ENCODE results near the gene MTERF1.

MTERF1 gene

DNA sequence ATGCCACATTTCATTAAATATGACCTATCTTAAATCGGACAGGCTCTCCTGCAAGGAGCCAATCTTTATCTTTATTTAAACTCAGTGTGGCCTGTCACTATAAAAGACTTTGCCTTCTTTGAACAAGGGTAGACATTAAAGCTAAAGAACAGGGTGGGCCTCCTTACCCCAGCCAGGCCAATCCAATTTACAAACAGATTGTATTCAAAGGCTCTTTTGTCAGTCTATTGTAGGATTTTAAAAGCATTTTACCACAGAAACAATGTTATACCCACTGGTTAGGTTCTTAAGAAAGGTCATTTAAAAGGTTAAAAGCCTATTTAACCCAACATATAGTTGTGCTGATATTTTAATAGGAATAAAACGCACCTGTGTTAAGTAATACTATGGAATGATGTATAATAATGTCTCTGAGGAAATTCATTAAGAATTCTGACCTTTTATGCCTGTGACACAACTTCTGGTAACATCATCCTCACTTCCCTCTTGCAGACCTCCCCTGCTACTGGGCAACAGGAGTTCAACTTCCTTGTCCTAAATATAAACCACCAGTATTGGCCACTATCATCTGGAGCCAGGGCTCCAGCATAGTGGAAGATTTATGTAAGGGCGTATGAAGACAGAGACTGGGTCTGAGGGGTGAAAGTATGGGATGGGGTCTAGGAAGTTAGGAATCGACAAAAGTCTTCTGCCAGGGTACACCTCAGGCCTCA is 32.5 kb downstream of the MTERF1 start:
- H3K27me3 ChIP-seq (ENCODE audit: low read depth, low read length), result no peaks in the 10 kb centered on the region
- H3K36me3 ChIP-seq (ENCODE audit: control insufficient read depth in 1 of 2, insufficient read depth in 2 of 2, low read length in 2 of 2), result peaks cover 0 to 5% of the 10 kb centered on the region in 2 donors
- H3K9me3 ChIP-seq (ENCODE audit: control insufficient read depth in 1 of 2, low read length in 2 of 2), result peaks cover 0 to 2% of the 10 kb centered on the region in 2 donors
- no peak overlapping the region for H3K27ac ChIP-seq (ENCODE audit: low read length)
- no peak overlapping the region for H3K4me3 ChIP-seq (ENCODE audit: low read depth in 1 of 2, low read length in 2 of 2)
- H3K4me1 ChIP-seq (ENCODE audit: control insufficient read depth in 1 of 2, insufficient read depth in 2 of 2, low read length in 2 of 2), result no peaks in the 10 kb centered on the region

DNA sequence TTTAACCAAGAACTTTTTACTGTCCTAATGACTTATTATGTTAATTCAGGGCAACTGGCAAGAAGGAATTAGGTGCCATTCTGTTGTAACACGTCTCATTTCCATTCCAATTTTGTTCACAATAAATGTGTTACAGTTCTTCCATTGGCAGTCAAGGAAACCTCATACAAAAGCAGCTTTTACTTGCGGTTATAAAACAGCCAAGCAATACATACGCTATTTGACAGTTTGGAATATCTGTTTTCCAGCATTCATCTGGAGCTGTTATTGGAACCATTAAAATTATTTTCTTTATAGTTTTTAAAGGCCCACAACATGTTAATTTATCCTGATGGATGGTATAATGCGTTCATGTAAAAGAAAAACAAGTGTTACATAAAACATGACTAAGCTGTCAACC is 33.3 kb downstream of the MTERF1 start:
- Histone ChIP-seq H3K27ac (ENCODE audit: low read length) (no peak overlapping the region), H3K36me3 (ENCODE audit: control insufficient read depth in 1 of 2, insufficient read depth in 2 of 2, low read length in 2 of 2) (peaks cover 0 to 5% of the 10 kb centered on the region in 2 donors), H3K4me1 (ENCODE audit: control insufficient read depth in 1 of 2, insufficient read depth in 2 of 2, low read length in 2 of 2) (no peaks in the 10 kb centered on the region), H3K4me3 (ENCODE audit: low read depth in 1 of 2, low read length in 2 of 2) (no peak overlapping the region), H3K27me3 (ENCODE audit: low read depth, low read length) (no peaks in the 10 kb centered on the region), H3K9me3 (ENCODE audit: control insufficient read depth in 1 of 2, low read length in 2 of 2) (no peaks in the 10 kb centered on the region)

DNA sequence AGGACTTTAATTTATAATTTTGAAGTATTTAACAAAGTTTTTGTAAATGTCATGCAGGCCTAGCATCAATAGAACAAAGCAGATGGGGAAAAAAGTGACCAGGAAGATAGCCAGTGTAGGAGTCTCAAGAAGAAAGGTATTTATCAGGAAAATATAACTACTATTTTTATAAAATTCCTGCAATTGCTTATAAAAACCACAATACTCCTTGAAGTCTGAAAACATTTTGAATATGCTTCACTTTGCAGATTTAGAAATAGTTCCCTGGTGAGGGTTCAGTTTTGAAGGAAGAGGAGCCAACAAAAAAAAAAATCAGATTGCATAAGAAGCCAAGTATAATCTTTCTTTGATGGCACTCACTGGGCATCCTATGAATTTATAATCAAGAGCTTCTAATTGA is 34.1 kb downstream of the MTERF1 start:
- Histone ChIP-seq H3K9me3 (ENCODE audit: control insufficient read depth in 1 of 2, low read length in 2 of 2) (peaks cover 0 to 6% of the 10 kb centered on the region in 2 donors), H3K36me3 (ENCODE audit: control insufficient read depth in 1 of 2, insufficient read depth in 2 of 2, low read length in 2 of 2) (peaks cover 0 to 5% of the 10 kb centered on the region in 2 donors), H3K4me1 (ENCODE audit: control insufficient read depth in 1 of 2, insufficient read depth in 2 of 2, low read length in 2 of 2) (no peaks in the 10 kb centered on the region), H3K27ac (ENCODE audit: low read length) (no peak overlapping the region), H3K4me3 (ENCODE audit: low read depth in 1 of 2, low read length in 2 of 2) (no peak overlapping the region), H3K27me3 (ENCODE audit: low read depth, low read length) (no peaks in the 10 kb centered on the region)

DNA sequence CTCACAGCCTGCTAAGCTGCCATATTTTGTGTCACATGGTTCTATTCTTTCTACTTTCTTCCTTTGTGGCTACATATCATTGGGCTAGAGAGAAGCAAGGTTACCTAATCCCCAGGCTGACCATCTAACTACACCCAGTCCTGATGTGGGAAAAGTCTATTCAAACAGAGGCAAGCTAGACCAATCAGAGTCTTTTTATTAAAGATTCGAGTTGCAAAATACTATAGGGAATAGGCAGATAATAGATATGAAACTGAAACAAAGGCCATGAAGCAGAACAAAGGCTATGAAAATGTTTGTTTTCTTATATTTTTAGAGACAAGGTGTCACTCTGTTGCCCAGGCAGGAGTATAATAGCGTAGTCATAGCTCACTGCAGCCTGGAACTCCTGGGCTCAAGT is 36.7 kb downstream of the MTERF1 start:
- no peaks in the 10 kb centered on the region for H3K27me3 ChIP-seq (ENCODE audit: low read depth, low read length)
- H3K27ac ChIP-seq (ENCODE audit: low read length), result no peak overlapping the region
- peaks cover 0 to 8% of the 10 kb centered on the region in 2 donors for H3K9me3 ChIP-seq (ENCODE audit: control insufficient read depth in 1 of 2, low read length in 2 of 2)
- no peak overlapping the region for H3K4me3 ChIP-seq (ENCODE audit: low read depth in 1 of 2, low read length in 2 of 2)
- H3K36me3 ChIP-seq (ENCODE audit: control insufficient read depth in 1 of 2, insufficient read depth in 2 of 2, low read length in 2 of 2), result peaks cover 0 to 5% of the 10 kb centered on the region in 2 donors
- H3K4me1 ChIP-seq (ENCODE audit: control insufficient read depth in 1 of 2, insufficient read depth in 2 of 2, low read length in 2 of 2), result no peaks in the 10 kb centered on the region

DNA sequence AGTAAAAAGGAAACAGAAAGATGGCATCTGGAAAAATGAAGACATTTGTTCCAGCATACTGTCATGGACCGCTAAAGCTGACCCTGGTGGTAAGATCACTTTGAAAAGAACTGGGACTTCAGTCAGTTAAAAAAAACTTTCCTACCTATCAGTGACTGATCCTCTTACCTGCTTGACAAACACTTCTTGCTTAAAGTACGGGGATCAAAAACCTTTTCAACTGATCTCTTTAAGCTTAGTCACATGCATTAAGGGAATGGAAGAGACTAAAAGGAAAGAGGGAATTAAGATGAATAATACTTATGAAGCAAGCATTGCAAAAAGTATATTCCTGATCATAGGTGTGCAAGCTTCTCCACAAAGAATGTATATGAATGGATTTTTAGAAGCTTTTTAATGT is 42.1 kb downstream of the MTERF1 start:
- no peak overlapping the region for H3K27ac ChIP-seq (ENCODE audit: low read length)
- H3K9me3 ChIP-seq (ENCODE audit: control insufficient read depth in 1 of 2, low read length in 2 of 2), result peaks cover 0 to 8% of the 10 kb centered on the region in 2 donors
- H3K36me3 ChIP-seq (ENCODE audit: control insufficient read depth in 1 of 2, insufficient read depth in 2 of 2, low read length in 2 of 2), result no peaks in the 10 kb centered on the region
- peaks cover 0 to 6% of the 10 kb centered on the region in 2 donors for H3K4me1 ChIP-seq (ENCODE audit: control insufficient read depth in 1 of 2, insufficient read depth in 2 of 2, low read length in 2 of 2)
- H3K27me3 ChIP-seq (ENCODE audit: low read depth, low read length), result no peaks in the 10 kb centered on the region
- H3K4me3 ChIP-seq (ENCODE audit: low read depth in 1 of 2, low read length in 2 of 2), result no peak overlapping the region

DNA sequence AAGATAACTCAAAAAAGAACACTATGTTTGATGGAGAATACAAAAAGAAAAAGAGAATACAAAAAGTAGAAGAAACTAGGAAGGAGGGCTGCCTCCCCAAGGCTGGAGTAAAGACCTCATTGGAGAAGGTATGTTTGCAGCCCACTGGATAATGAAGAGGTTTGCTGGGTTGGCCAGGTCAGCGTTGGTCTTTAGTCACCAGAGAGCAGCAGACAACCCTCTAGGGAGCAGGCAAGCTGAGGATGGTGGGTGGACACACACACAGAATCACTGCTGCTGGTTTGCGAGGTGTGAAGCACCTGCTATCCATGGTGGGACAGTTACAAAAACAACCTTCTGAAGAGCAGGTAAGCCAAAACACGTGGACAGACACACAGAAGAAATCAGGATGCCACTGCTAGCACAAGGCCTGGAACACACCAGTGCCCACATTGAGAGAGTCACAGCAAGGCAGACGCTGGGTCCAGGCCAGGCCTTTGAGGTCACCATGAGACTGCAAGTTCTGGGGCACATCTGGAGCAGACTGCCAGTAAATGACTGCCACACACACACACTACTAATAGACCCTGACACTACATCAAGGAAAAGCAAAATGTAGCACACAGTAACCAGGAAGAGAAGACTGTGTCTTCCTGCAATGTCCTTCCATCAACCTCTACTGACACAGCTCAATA is 43.0 kb downstream of the MTERF1 start:
- Histone ChIP-seq H3K27ac (ENCODE audit: low read length) (no peak overlapping the region), H3K9me3 (ENCODE audit: control insufficient read depth in 1 of 2, low read length in 2 of 2) (peaks cover 0 to 8% of the 10 kb centered on the region in 2 donors), H3K4me3 (ENCODE audit: low read depth in 1 of 2, low read length in 2 of 2) (no peak overlapping the region), H3K36me3 (ENCODE audit: control insufficient read depth in 1 of 2, insufficient read depth in 2 of 2, low read length in 2 of 2) (no peaks in the 10 kb centered on the region), H3K4me1 (ENCODE audit: control insufficient read depth in 1 of 2, insufficient read depth in 2 of 2, low read length in 2 of 2) (peaks cover 0 to 6% of the 10 kb centered on the region in 2 donors), H3K27me3 (ENCODE audit: low read depth, low read length) (no peaks in the 10 kb centered on the region)

DNA sequence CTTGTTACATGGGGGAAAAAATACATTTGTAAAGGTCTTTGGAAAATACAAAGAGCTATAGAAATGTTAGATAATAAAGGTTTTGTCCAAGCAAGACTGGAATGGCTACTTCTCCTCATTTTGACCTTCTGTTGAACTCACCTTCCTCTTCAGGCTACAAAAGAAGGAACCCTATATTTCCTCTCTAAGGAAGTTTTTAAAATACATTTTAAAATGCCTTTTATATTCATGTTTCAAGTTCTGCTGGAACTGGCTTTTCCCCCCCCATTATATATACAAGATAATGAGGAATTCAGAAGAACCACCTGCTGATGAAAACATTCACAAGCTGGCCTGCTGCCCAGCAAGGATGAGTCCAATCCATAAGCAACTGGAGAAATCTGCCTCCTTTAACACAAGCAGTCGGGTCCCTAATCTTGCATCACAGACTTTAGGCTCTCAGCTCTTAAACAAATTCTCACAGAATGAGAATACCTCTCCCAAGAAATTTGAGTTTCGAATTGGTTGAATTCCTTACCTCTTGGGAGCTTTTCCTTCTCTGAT is 44.6 kb downstream of the MTERF1 start:
- Histone ChIP-seq H3K36me3 (ENCODE audit: control insufficient read depth in 1 of 2, insufficient read depth in 2 of 2, low read length in 2 of 2) (no peaks in the 10 kb centered on the region), H3K27me3 (ENCODE audit: low read depth, low read length) (no peaks in the 10 kb centered on the region), H3K9me3 (ENCODE audit: control insufficient read depth in 1 of 2, low read length in 2 of 2) (no peaks in the 10 kb centered on the region), H3K27ac (ENCODE audit: low read length) (no peak overlapping the region), H3K4me1 (ENCODE audit: control insufficient read depth in 1 of 2, insufficient read depth in 2 of 2, low read length in 2 of 2) (peaks cover 0 to 6% of the 10 kb centered on the region in 2 donors), H3K4me3 (ENCODE audit: low read depth in 1 of 2, low read length in 2 of 2) (no peak overlapping the region)

DNA sequence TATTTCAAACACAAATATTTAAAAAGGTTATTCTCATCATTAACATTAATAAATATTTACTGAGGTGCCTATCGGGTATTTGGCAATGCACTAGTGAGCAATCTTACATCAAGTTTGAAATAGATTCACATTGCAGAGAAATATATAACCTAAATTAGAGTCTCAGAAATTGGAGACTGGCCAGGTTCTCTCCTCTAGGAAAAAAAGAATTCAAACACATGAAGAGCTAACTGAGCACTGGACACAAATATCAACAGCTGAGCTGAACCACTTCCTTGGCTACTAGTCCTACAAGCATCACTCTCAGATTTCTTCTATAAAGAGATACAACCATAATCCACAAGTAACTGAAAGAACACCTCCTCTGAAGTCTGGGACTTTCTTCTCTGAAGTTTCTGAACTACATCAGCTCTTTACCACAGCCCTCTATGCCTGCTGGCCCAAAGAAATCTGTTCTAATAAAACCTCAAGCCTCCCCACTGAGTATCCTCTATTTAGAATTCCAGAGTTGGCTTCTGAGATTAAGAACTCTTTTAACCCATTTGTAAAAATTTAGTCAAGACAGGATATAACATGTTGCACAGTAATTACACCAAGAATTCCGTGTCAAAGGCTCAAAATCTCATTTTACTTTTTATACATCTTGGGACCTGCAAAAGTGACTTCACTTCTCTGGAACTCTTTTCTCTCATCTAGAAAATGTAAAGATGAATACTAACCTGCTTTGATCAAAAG is 45.2 kb downstream of the MTERF1 start:
- no peak overlapping the region for H3K4me3 ChIP-seq (ENCODE audit: low read depth in 1 of 2, low read length in 2 of 2)
- H3K27me3 ChIP-seq (ENCODE audit: low read depth, low read length), result no peaks in the 10 kb centered on the region
- H3K4me1 ChIP-seq (ENCODE audit: control insufficient read depth in 1 of 2, insufficient read depth in 2 of 2, low read length in 2 of 2), result peaks cover 0 to 6% of the 10 kb centered on the region in 2 donors
- no peaks in the 10 kb centered on the region for H3K36me3 ChIP-seq (ENCODE audit: control insufficient read depth in 1 of 2, insufficient read depth in 2 of 2, low read length in 2 of 2)
- H3K27ac ChIP-seq (ENCODE audit: low read length), result no peak overlapping the region
- no peaks in the 10 kb centered on the region for H3K9me3 ChIP-seq (ENCODE audit: control insufficient read depth in 1 of 2, low read length in 2 of 2)

DNA sequence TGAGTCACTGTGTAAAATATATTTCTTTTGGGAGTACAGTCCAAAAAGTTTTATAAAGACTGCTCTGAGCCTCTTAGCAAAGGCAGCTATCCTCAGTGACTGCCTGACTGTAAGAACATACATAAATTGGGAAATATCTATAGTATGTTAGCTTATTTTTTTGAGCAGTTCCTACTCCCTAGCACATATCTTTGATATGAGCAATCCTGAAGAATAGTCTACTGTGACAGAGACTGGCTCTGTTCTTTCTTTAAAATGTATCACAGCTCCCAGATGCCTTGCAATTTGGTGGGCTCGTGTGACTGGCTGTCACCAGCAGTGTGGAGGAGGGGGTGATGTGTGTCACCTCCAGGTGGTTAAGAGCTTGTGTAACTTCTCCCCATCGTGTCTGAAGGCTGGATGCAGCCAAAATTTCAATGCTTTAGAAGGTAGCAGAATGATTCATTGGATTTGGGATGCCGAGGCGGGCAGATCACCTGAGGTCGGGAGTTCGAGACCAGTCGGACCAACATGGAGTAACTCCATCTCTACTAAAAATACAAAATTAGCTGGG is 47.9 kb downstream of the MTERF1 start:
- Histone ChIP-seq H3K27ac (ENCODE audit: low read length) (no peak overlapping the region), H3K9me3 (ENCODE audit: control insufficient read depth in 1 of 2, low read length in 2 of 2) (no peaks in the 10 kb centered on the region), H3K36me3 (ENCODE audit: control insufficient read depth in 1 of 2, insufficient read depth in 2 of 2, low read length in 2 of 2) (no peaks in the 10 kb centered on the region), H3K27me3 (ENCODE audit: low read depth, low read length) (no peaks in the 10 kb centered on the region), H3K4me3 (ENCODE audit: low read depth in 1 of 2, low read length in 2 of 2) (no peak overlapping the region), H3K4me1 (ENCODE audit: control insufficient read depth in 1 of 2, insufficient read depth in 2 of 2, low read length in 2 of 2) (peaks cover 0 to 6% of the 10 kb centered on the region in 2 donors)

DNA sequence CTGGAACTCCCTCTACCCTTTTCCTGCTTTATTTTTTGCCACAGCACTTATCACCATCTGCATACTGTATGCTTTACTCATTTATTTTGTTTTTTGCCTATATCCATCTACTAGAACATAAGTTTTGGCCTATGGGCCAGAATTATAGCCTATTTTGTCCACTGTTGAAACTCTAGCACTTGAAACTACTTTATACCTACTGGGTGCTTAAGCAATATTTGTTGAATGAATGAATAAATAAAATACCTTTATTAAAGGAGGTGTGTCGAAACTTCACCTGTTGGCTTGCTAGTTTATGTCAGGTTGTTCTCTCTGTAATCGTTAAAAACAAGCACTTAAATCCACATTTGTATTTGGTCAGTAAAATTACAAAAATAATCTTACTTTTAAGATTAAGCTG is 53.3 kb downstream of the MTERF1 start:
- no peak overlapping the region for H3K27ac ChIP-seq (ENCODE audit: low read length)
- no peak overlapping the region for H3K4me3 ChIP-seq (ENCODE audit: low read depth in 1 of 2, low read length in 2 of 2)

DNA sequence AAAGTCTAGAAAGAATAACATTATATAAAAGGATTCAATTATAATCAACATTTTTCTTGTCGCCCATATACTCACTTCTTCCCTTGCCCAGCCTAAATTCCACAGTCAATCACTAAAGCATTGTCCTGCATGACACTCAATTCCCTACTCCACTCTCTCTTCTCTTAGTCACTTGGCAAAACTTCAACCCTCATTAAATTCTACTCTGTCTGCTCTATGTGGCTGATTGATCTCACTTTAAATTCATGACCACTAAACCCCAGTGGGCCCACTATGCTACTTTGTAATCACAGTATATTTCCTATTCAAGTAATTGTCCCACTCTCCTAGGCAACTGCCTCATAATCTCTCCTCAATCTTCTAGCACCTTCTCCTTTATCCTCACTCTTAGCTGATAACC is 54.1 kb downstream of the MTERF1 start:
- Histone ChIP-seq H3K4me3 (ENCODE audit: low read depth in 1 of 2, low read length in 2 of 2) (no peak overlapping the region), H3K36me3 (ENCODE audit: control insufficient read depth in 1 of 2, insufficient read depth in 2 of 2, low read length in 2 of 2) (no peaks in the 10 kb centered on the region), H3K4me1 (ENCODE audit: control insufficient read depth in 1 of 2, insufficient read depth in 2 of 2, low read length in 2 of 2) (no peaks in the 10 kb centered on the region), H3K9me3 (ENCODE audit: control insufficient read depth in 1 of 2, low read length in 2 of 2) (no peaks in the 10 kb centered on the region), H3K27me3 (ENCODE audit: low read depth, low read length) (no peaks in the 10 kb centered on the region), H3K27ac (ENCODE audit: low read length) (no peak overlapping the region)

More for the DNA sequence above, 53.3 kb downstream of the MTERF1 start:
- Histone ChIP-seq H3K9me3 (ENCODE audit: control insufficient read depth in 1 of 2, low read length in 2 of 2) (no peaks in the 10 kb centered on the region), H3K36me3 (ENCODE audit: control insufficient read depth in 1 of 2, insufficient read depth in 2 of 2, low read length in 2 of 2) (no peaks in the 10 kb centered on the region), H3K27me3 (ENCODE audit: low read depth, low read length) (no peaks in the 10 kb centered on the region), H3K4me1 (ENCODE audit: control insufficient read depth in 1 of 2, insufficient read depth in 2 of 2, low read length in 2 of 2) (no peaks in the 10 kb centered on the region)

All from muscle layer of duodenum (tissue), 2 donors.